HFFc6 (cell line): Measurements from ENCODE around the gene ZNF786. TPM values are rescaled to one million over a fixed set of nuclear protein-coding genes. Genes with fewer than 3 reads are reported as not detected.
A peak's percentile ranks its signal among the peaks of the same experiment; 100 is the strongest.
"Not testable (repeated sequence)": the region's sequence is repeated elsewhere in the genome, so short reads cannot be mapped to it uniquely, and the experiment has no call there.

Experiments used
- DNase-seq: peaks from one replicate; pipeline ENCODE4 v3.0.0-alpha.2; 2018
- H3K27ac Mint-ChIP-seq: 2 replicates; pipeline ENCODE4 v1.8.0; 2020; ENCODE audit warnings: mild to moderate bottlenecking, mixed read lengths
- H3K27me3 Mint-ChIP-seq: 2 replicates; pipeline ENCODE4 v1.8.0; 2021; ENCODE audit warnings: mild to moderate bottlenecking, moderate library complexity, mixed read lengths; ENCODE audit not compliant: insufficient read depth
- H3K36me3 Mint-ChIP-seq: 2 replicates; pipeline ENCODE4 v1.8.0; 2021; ENCODE audit warnings: low read depth, mixed read lengths
- H3K4me1 Mint-ChIP-seq: 2 replicates; pipeline ENCODE4 v1.8.0; 2020; ENCODE audit warnings: low read depth, mixed read lengths
- H3K4me3 Mint-ChIP-seq: 2 replicates; pipeline ENCODE4 v1.8.0; 2020; ENCODE audit warnings: mild to moderate bottlenecking, moderate library complexity, mixed read lengths
- H3K9me3 Mint-ChIP-seq: 2 replicates; pipeline ENCODE4 v1.8.0; 2020; ENCODE audit warnings: mild to moderate bottlenecking, mixed read lengths
- total RNA-seq, 6 experiments: library from RNA; stranded (reverse); fragmentation: NEBNext Ultra II Directional; extraction: Animal tissue kit (Norgen Biotek cat#: 25700); gene quantifications; 2 replicates in 1 of 6; 3 replicates in 5 of 6; pipeline ENCODE4 v1.2.3, GENCODE V29; 2021
- TF ChIP-seq, protein P1 (sequence below): fragments of 200-600 bp; sonication (generic); IDR thresholded peaks from 2 replicates; pipeline ENCODE4 v1.5.0; 2021; ENCODE audit warnings: antibody characterized with exemption, mild to moderate bottlenecking

The ZNF786 gene
- total RNA-seq, 6 experiments from 2014 or later: 3.5 to 4.8 (median 3.9) TPM

DNA sequence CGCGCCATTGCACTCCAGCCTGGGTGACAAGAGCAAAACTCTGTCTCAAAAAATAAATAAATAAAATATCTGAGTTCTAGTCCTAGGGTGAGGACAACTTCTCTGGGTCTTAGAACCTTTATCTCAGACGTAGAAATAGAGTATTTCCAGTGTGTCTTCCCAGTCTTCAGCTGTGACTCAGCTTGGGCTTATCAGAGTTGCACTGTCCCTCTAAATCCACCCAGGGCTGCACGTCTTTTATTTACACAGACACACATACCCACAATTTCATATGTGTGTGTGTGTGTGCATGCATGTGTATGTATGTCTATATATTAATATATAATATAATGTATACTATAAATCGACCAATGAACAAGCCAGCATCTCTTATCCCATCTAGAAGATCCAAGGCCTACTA is 49.2 kb downstream of the ZNF786 start:
- no peak for DNase-seq
- Mint-ChIP-seq H3K9me3 (peaks cover 3% of the 10 kb centered on the region; the same call in 1 of the 2 replicates), H3K36me3 (no peaks in the 10 kb centered on the region), H3K27ac (no peak overlapping the region), H3K27me3 (peaks cover 2% of the 10 kb centered on the region; the same call in 1 of the 2 replicates), H3K4me3 (no peak overlapping the region), H3K4me1 (peaks cover 6% of the 10 kb centered on the region)
- TF ChIP-seq, protein P1, sequence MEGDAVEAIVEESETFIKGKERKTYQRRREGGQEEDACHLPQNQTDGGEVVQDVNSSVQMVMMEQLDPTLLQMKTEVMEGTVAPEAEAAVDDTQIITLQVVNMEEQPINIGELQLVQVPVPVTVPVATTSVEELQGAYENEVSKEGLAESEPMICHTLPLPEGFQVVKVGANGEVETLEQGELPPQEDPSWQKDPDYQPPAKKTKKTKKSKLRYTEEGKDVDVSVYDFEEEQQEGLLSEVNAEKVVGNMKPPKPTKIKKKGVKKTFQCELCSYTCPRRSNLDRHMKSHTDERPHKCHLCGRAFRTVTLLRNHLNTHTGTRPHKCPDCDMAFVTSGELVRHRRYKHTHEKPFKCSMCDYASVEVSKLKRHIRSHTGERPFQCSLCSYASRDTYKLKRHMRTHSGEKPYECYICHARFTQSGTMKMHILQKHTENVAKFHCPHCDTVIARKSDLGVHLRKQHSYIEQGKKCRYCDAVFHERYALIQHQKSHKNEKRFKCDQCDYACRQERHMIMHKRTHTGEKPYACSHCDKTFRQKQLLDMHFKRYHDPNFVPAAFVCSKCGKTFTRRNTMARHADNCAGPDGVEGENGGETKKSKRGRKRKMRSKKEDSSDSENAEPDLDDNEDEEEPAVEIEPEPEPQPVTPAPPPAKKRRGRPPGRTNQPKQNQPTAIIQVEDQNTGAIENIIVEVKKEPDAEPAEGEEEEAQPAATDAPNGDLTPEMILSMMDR: no peak

DNA sequence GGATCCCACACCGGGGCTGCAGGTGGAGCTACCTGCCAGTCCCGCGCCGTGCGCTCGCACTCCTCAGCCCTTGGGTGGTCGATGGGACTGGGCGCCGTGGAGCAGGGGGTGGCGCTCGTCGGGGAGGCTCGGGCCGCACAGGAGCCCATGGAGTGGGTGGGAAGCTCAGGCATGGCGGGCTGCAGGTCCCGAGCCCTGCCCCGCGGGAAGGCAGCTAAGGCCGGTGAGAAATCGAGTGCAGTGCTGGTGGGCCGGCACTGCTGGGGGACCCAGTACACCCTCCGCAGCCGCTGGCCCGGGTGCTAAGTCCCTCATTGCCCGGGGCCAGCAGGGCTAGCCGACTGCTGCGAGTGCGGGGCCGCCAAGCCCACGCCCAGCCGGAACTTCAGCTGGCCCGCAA is 51.9 kb downstream of the ZNF786 start:
- H3K36me3 Mint-ChIP-seq, H3K27me3 Mint-ChIP-seq, H3K4me1 Mint-ChIP-seq, H3K4me3 Mint-ChIP-seq, DNase-seq, H3K27ac Mint-ChIP-seq, H3K9me3 Mint-ChIP-seq: not testable (repeated sequence)

DNA sequence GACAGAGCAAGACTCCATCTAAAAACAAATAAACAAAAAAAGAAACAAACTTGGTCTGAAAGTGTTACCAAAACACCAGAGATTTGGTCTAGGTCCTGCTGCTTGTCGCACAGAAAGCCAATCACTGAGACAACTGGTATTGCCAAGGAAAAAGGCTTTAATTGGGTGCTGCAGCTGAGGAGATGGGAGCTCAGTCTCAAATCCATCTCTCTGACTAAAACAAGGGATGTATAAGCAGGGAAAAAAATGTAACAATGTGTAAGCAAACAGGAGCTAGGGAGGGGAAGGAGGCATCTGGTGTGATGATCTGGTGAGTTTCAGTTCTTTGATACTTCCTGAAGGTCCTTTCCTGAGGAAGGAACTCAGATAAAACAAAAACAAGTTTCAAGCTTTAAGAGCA is 53.8 kb downstream of the ZNF786 start:
- TF ChIP-seq, protein P1: no peak
- H3K9me3 Mint-ChIP-seq: peaks cover 3% of the 10 kb centered on the region; the same call in 1 of the 2 replicates
- no peak for DNase-seq
- H3K4me3 Mint-ChIP-seq: no peak overlapping the region
- no peak overlapping the region for H3K27ac Mint-ChIP-seq
- no peaks in the 10 kb centered on the region for H3K4me1 Mint-ChIP-seq
- peaks cover 3% of the 10 kb centered on the region for H3K27me3 Mint-ChIP-seq
- no peaks in the 10 kb centered on the region for H3K36me3 Mint-ChIP-seq

DNA sequence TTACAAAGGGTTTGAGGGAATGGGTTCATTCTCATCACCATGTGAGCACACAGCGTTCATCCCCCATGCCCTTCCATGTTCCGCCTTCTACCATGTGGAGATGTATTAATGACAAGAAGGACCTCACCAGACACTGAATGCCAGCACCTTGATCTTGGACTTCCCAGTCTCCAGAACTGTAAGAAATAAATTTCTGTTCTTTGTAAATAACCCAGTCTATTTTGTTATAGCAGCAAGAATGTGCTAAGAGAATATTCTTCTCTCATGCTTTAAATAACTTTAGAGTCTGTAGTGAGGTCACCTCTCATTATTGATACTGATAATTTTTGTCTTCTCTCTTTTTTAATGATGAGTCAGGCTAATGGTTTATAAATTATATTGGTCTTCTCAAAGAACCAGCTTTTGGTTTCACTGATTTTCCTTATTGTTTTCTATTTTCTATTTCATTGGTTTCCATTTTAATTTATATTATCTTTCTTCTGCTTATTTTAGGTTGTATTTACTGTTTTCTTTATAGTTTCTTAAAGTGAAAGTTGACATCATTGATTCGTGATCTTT is 59.1 kb downstream of the ZNF786 start:
- TF ChIP-seq, protein P1: no peak
- Mint-ChIP-seq H3K36me3 (no peaks in the 10 kb centered on the region), H3K4me3 (no peak overlapping the region; the same call in 1 of the 2 replicates), H3K9me3 (no peaks in the 10 kb centered on the region), H3K27me3 (peaks cover 3% of the 10 kb centered on the region; the same call in 1 of the 2 replicates), H3K27ac (no peak overlapping the region), H3K4me1 (peaks cover 25% of the 10 kb centered on the region)
- no peak for DNase-seq

DNA sequence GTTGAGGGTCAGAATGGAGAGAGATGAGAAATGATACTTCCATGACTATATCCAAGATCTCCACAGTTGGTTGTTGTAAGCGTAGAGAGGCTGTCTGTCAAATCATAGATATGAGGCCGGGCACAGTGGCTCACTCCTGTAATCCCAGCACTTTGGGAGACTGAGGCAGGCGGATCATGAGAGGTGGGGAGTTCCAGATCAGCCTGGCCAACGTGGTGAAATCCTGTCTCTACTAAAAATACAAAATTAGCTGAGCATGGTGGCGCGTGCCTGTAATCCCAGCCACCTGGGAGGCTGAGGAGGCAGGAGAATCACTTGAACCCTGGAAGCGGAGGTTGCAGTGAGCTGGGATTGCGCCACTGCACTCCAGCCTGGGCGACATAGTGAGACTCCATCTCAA is 60.1 kb downstream of the ZNF786 start:
- H3K4me1 Mint-ChIP-seq: peaks cover 31% of the 10 kb centered on the region
- not testable (repeated sequence) for DNase-seq, H3K27ac Mint-ChIP-seq, H3K27me3 Mint-ChIP-seq, H3K36me3 Mint-ChIP-seq, H3K4me3 Mint-ChIP-seq, H3K9me3 Mint-ChIP-seq

DNA sequence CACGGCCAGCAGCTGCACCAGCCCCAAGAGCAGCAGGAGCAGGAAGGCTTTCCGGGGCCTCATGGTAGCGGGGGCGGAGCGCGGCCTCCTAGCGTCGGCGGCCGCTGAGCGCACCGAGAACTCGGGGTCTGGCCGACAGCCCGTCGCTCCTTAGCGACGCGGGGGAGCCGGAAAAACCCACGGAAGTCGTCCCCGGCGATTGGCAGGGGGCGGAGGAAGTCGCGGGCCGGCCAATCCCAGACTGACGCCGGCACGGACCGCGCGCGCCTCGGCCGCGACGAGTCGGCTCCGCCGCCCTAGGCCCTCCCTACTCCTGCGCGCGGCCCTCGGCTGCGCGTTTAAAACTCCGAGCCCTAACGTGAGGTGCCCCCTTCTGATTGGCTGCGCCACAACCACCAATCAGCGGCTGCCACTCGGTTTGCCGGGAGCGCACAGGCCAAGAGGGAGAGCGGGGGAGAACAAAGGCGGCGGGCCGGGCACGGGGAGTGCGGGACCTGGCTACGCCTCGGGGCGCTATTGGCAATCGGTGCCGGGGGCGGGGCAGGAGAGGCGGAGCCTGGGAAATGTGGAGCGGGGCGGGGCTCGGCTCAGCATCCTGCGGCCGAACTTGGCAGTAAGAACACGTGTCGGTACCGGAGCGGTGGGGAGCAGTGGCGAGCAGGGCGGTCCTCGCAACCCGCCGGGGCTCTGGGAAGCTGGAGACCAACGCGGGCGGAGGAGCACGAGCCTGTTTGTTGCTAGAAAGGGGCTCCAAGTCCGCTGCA is 62.0 kb downstream of the ZNF786 start, which contains the start of gene PDIA4:
TSS of gene PDIA4 (minus strand) at position 160 of the 764 bp plus-strand sequence. CDS start at position 63, 97 bp downstream.
- DNase-seq: peak; percentile 99
- Mint-ChIP-seq H3K4me3 (peak within 1 kb of the TSS; percentile 98), H3K27me3 (peaks cover 2% of the 10 kb centered on the region), H3K27ac (peak within 1 kb of the TSS; percentile 88), H3K9me3 (no peaks in the 10 kb centered on the region), H3K4me1 (peaks cover 40% of the 10 kb centered on the region), H3K36me3 (peaks cover 10% of the 10 kb centered on the region; the same call in 1 of the 2 replicates)
- TF ChIP-seq, protein P1: peak; percentile 46
